ENCODE results near the gene OR1F1. TPM values are rescaled to one million over a fixed set of nuclear protein-coding genes. Genes with fewer than 3 reads are reported as not detected.

OR1F1 gene
- total RNA-seq, 1 experiment from 2014 or later: not detected

DNA sequence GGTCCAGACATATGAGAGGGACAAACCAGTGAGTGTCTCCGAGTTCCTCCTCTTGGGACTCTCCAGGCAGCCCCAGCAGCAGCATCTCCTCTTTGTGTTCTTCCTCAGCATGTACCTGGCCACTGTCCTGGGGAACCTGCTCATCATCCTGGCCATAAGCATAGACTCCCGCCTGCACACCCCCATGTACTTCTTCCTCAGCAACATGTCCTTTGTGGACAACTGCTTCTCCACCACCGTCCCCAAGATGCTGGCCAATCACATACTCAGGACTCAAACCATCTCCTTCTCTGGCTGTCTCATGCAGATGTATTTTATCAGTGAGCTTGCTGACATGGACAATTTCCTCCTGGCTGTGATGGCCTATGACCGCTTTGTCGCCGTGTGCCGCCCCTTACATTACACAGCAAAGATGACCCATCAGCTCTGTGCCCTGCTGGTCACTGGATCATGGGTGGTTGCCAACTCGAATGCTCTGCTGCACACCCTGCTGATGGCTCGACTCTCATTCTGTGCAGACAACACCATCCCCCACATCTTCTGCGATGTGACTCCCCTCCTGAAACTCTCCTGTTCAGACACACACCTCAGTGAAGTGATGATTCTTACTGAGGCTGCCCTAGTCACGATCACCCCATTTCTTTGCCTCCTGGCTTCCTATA lies 27.7 kb downstream of the OR1F1 start:
- Histone ChIP-seq H3K79me1 (ENCODE audit: insufficient read depth, low read depth, low read length, poor library complexity, severe bottlenecking) (no peaks in the 10 kb centered on the region), H2BK15ac (ENCODE audit: low read depth, low read length) (no peak overlapping the region), H3K23ac (ENCODE audit: insufficient read length, low read depth, low read length) (no peak overlapping the region), H4K5ac (ENCODE audit: insufficient read length, low read depth, low read length) (no peak overlapping the region), H3K79me2 (ENCODE audit: insufficient read depth, low read length) (no peaks in the 10 kb centered on the region), H4K8ac (replicated peaks; ENCODE audit: insufficient read length, low read depth, low read length) (no peak overlapping the region), H3K14ac (ENCODE audit: insufficient read depth, low read length) (no peak overlapping the region), H4K20me1 (ENCODE audit: control insufficient read depth, insufficient read depth, insufficient read length) (no peaks in the 10 kb centered on the region), H2BK5ac (ENCODE audit: insufficient read length, low read length) (no peak overlapping the region), H3T11ph (ENCODE audit: low read length) (no peak overlapping the region), H2BK20ac (ENCODE audit: low read depth, low read length, poor library complexity, severe bottlenecking) (no peak overlapping the region), H2AFZ (ENCODE audit: low read length) (no peak overlapping the region), H2BK12ac (ENCODE audit: insufficient read length, low read depth, low read length) (no peak overlapping the region), H2AK5ac (ENCODE audit: insufficient read length, low read length) (no peak overlapping the region), H4K91ac (ENCODE audit: insufficient read length, low read depth, low read length) (no peak overlapping the region), H3K18ac (ENCODE audit: insufficient read length, low read depth, low read length) (no peak overlapping the region), H3K9me3 (ENCODE audit: control insufficient read depth, low read depth, low read length) (no peaks in the 10 kb centered on the region), H3K27ac (ENCODE audit: insufficient read length, low read depth, low read length) (no peak overlapping the region), H3K27me3 (ENCODE audit: insufficient read depth, low read length) (no peaks in the 10 kb centered on the region), H3K4me2 (ENCODE audit: insufficient read depth, insufficient read length, low read length) (no peak overlapping the region), H3K4me1 (ENCODE audit: insufficient read depth, low read length) (no peaks in the 10 kb centered on the region), H3K56ac (ENCODE audit: insufficient read length, low read depth, low read length) (no peak overlapping the region), H3K9ac (ENCODE audit: extremely low read depth, insufficient read length, low read length) (no peak overlapping the region), H3K23me2 (ENCODE audit: insufficient read length, low read depth, low read length, poor library complexity, severe bottlenecking) (no peaks in the 10 kb centered on the region), H3K4ac (ENCODE audit: low read depth, low read length) (no peak overlapping the region), H2BK120ac (ENCODE audit: low read depth, low read length, poor library complexity, severe bottlenecking) (no peak overlapping the region)
- H3K4me3 Mint-ChIP-seq: no peak overlapping the region
- H3K27ac Mint-ChIP-seq: no peak overlapping the region
- DNase-seq: no peak
- TF ChIP-seq, protein P1, sequence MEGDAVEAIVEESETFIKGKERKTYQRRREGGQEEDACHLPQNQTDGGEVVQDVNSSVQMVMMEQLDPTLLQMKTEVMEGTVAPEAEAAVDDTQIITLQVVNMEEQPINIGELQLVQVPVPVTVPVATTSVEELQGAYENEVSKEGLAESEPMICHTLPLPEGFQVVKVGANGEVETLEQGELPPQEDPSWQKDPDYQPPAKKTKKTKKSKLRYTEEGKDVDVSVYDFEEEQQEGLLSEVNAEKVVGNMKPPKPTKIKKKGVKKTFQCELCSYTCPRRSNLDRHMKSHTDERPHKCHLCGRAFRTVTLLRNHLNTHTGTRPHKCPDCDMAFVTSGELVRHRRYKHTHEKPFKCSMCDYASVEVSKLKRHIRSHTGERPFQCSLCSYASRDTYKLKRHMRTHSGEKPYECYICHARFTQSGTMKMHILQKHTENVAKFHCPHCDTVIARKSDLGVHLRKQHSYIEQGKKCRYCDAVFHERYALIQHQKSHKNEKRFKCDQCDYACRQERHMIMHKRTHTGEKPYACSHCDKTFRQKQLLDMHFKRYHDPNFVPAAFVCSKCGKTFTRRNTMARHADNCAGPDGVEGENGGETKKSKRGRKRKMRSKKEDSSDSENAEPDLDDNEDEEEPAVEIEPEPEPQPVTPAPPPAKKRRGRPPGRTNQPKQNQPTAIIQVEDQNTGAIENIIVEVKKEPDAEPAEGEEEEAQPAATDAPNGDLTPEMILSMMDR (conservative IDR thresholded peaks at IDR 0.05): no peak
- peaks cover 0 to 5% (median 0%) of the 10 kb centered on the region in 3 experiments; a peak in 4 of 7 replicates for H3K36me3 Mint-ChIP-seq (ENCODE audit: insufficient read depth in 1 of 3, low read depth in 3 of 3)
- no CpG with 5 or more reads among the region's 11 CpGs for WGBS (ENCODE audit: extremely low coverage, insufficient read length, low lambda C conversion rate)
- peaks cover 40% of the 10 kb centered on the region for H3K27me3 Mint-ChIP-seq (ENCODE audit: low read depth)
- H3K4me1 Mint-ChIP-seq: no peaks in the 10 kb centered on the region
- peaks cover 62 to 80% of the 10 kb centered on the region in 2 experiments for H3K9me3 Mint-ChIP-seq
